ENCODE data around the gene CPVL. TPM values are rescaled to one million over a fixed set of nuclear protein-coding genes. Genes with fewer than 3 reads are reported as not detected.

The CPVL gene
- total and polyA plus RNA-seq, 10 donors: 18.7 to 259 (median 130) TPM

DNA sequence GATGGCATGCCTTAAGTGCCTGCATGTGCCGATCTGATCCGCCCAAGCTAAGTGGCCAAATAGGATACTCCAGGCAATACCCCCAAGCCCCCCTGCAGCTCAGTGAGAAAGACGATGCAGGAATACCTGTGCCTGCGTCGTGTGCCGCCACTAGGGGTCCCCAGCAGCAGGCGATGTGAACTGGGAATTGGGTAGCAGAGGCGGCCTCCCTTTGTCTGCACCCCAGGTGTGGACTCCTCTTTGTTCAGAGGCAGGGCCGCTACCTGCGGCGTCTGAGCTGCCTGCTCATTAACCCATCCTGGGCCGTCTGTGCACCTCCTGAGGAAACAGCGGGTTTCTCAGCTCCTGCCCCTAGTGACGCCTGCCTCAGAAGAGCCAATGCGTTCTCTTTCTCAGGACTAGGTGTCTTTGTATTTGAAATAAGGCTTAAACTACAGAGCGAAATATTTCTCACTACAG, 43.4 kb upstream of the CPVL start:
- TF ChIP-seq POLR2AphosphoS5 (IDR thresholded peaks at IDR 0.05) (peak in 2 of 3 donors; percentile 12 to 19), POLR2A (IDR thresholded peaks at IDR 0.05) (no peak)
- TF ChIP-seq, protein P1, sequence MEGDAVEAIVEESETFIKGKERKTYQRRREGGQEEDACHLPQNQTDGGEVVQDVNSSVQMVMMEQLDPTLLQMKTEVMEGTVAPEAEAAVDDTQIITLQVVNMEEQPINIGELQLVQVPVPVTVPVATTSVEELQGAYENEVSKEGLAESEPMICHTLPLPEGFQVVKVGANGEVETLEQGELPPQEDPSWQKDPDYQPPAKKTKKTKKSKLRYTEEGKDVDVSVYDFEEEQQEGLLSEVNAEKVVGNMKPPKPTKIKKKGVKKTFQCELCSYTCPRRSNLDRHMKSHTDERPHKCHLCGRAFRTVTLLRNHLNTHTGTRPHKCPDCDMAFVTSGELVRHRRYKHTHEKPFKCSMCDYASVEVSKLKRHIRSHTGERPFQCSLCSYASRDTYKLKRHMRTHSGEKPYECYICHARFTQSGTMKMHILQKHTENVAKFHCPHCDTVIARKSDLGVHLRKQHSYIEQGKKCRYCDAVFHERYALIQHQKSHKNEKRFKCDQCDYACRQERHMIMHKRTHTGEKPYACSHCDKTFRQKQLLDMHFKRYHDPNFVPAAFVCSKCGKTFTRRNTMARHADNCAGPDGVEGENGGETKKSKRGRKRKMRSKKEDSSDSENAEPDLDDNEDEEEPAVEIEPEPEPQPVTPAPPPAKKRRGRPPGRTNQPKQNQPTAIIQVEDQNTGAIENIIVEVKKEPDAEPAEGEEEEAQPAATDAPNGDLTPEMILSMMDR (IDR thresholded peaks at IDR 0.05 in 8 of 11, conservative IDR thresholded peaks at IDR 0.05 in 3 of 11): peak; percentile 39 to 83 (median 70)
- 16 to 18% (median 17%) methylated on average over 13 to 16 of the region's 16 CpGs for WGBS, 5 donors
- intact Hi-C loops (cut with DNase I; ENCODE audit: low total_unique reads): loop anchor here (2.0 kb wide), 1 partner anchor 219 kb away; no protein-coding TSS in a partner anchor
- Histone ChIP-seq H3K36me3 (no peaks in the 10 kb centered on the region), H3K4me3 (no peak overlapping the region), H3K27me3 (replicated peaks in 1 of 7) (peaks cover 0 to 17% (median 6%) of the 10 kb centered on the region in 7 donors), H3K9me3 (no peaks in the 10 kb centered on the region), H3K4me1 (peaks cover 0 to 24% (median 18%) of the 10 kb centered on the region in 6 donors), H3K27ac (no peak overlapping the region)
- DNase-seq: peak; percentile 86

DNA sequence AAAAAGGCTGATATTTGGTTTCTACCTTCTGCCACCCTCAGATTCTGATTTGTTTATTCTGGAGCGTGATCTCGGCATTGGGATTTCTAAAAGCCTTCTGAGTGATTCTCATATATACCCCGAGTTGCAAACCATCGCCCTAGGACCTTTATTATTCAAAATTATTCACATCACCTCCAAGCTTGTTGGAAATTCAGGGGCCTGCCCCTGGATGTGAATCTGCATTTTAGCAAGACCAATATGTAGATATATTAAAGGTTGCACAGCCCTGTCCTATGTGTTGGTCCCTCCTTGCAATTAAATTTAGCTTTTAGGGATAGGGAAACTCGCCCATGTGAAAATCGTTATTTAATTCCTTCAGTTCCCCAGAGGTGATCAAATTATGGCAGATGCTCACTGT, 39.3 kb upstream of the CPVL start:
- H3K4me1 ChIP-seq: peaks cover 0 to 10% (median 7%) of the 10 kb centered on the region in 6 donors
- no peaks in the 10 kb centered on the region for H3K36me3 ChIP-seq
- TF ChIP-seq, protein P1 (IDR thresholded peaks at IDR 0.05 in 8 of 11, conservative IDR thresholded peaks at IDR 0.05 in 3 of 11): no peak
- TF ChIP-seq POLR2AphosphoS5 (IDR thresholded peaks at IDR 0.05): no peak
- TF ChIP-seq POLR2A (IDR thresholded peaks at IDR 0.05): no peak
- 85 to 94% (median 90%) methylated on average over 6 of the region's 6 CpGs for WGBS, 5 donors
- intact Hi-C loops (cut with DNase I; ENCODE audit: low total_unique reads): no loop called here
- no peak overlapping the region for H3K4me3 ChIP-seq
- peaks cover 0 to 3% (median 0%) of the 10 kb centered on the region in 7 donors for H3K27me3 ChIP-seq (replicated peaks in 1 of 7)
- no peak for DNase-seq
- H3K27ac ChIP-seq: no peak overlapping the region
- H3K9me3 ChIP-seq: no peaks in the 10 kb centered on the region

DNA sequence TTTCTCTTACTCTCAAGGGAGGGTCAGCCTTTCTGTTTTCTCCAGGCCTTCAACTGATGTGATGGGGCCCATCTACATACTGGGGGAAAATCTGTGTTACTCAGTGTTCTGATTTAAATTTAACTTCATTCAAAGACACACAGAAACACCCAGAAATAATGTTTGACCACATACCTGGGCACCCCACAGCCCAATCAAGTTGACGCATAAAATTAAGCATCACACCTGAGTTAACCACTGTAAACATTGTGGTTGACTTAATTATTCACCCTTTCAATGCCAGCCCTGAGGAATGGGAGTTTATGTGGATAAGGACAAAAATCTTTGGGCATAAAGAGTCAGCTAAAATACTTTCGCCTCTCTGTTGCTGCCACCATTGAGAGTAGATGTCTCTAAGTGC, 38.3 kb upstream of the CPVL start:
- WGBS, 5 donors: 84 to 97% (median 94%) methylated on average over 2 of the region's 2 CpGs
- Histone ChIP-seq H3K27ac (no peak overlapping the region), H3K4me1 (peaks cover 0 to 4% (median 3%) of the 10 kb centered on the region in 6 donors), H3K4me3 (no peak overlapping the region), H3K27me3 (replicated peaks in 1 of 7) (peaks cover 0 to 3% (median 0%) of the 10 kb centered on the region in 7 donors), H3K36me3 (no peaks in the 10 kb centered on the region), H3K9me3 (no peaks in the 10 kb centered on the region)
- TF ChIP-seq, protein P1 (IDR thresholded peaks at IDR 0.05 in 8 of 11, conservative IDR thresholded peaks at IDR 0.05 in 3 of 11): no peak
- no peak for TF ChIP-seq POLR2A (IDR thresholded peaks at IDR 0.05)
- no peak for TF ChIP-seq POLR2AphosphoS5 (IDR thresholded peaks at IDR 0.05)
- DNase-seq: no peak
- intact Hi-C loops (cut with DNase I; ENCODE audit: low total_unique reads): no loop called here

DNA sequence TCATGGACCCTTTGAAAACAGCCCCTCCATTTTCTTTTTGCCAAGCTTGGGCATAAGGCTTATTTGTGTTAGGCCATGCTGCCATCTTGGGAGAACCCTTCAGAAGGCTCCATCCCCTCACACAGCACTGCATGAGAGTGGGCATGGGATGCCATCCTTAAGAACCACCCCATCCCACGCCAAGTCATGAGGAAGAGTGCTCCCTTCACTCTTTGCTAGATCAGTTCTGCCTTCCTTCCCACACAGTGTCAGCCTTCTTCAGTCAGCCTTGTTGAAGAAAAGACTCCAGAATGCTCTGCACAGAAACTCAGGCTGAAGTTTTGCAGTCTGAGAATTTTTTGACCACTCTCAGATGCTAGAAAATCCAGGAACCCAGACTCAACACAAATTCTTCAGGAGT, 32.8 kb upstream of the CPVL start:
- WGBS, 5 donors: 0 to 87% (median 67%) methylated on average over 1 of the region's 1 CpG
- H3K4me3 ChIP-seq: no peak overlapping the region
- H3K36me3 ChIP-seq: no peaks in the 10 kb centered on the region
- H3K27ac ChIP-seq: no peak overlapping the region
- no peaks in the 10 kb centered on the region for H3K27me3 ChIP-seq (replicated peaks in 1 of 7)
- intact Hi-C loops (cut with DNase I; ENCODE audit: low total_unique reads): no loop called here
- no peaks in the 10 kb centered on the region for H3K9me3 ChIP-seq
- DNase-seq: no peak
- peaks cover 2 to 13% (median 5%) of the 10 kb centered on the region in 6 donors for H3K4me1 ChIP-seq
- TF ChIP-seq, protein P1 (IDR thresholded peaks at IDR 0.05 in 8 of 11, conservative IDR thresholded peaks at IDR 0.05 in 3 of 11): no peak
- no peak for TF ChIP-seq POLR2A (IDR thresholded peaks at IDR 0.05)
- no peak for TF ChIP-seq POLR2AphosphoS5 (IDR thresholded peaks at IDR 0.05)
